IMR-90 (cell line): ENCODE measurements around the gene MROH7. TPM values are rescaled to one million over a fixed set of nuclear protein-coding genes. Genes with fewer than 3 reads are reported as not detected.

ENCODE experiments used
- ATAC-seq: fragments of 200-7000 bp; cut with Tn5 transposase; 2 replicates; pipeline ENCODE4 v1.9.1; 2020; ENCODE audit warnings: low read depth, mild to moderate bottlenecking, moderate library complexity
- BruUV-seq: library from RNA; stranded (reverse); fragments of 400-500 nt; replicated peaks from 2 replicates; lab custom pipeline; 2021; lab: Mats Ljungman, UMichigan
- CTCF ChIA-PET: fragments of 300-600 bp; formaldehyde crosslinking; extraction: SDS; loops from one replicate; lab custom pipeline; 2021; ENCODE audit warnings: antibody characterized with exemption; lab: Yijun Ruan, JAX
- POLR2A ChIA-PET: fragments of 300-600 bp; sonication (Branson Sonifier 250); formaldehyde crosslinking; loops from one replicate; lab custom pipeline; 2022; ENCODE audit warnings: antibody characterized with exemption; ENCODE audit not compliant: unreplicated experiment; lab: Charles Lee
- DNase-seq: peaks from one replicate; pipeline ENCODE4 v3.0.0; 2013
- H2AFZ ChIP-seq: replicated peaks from 2 replicates; pipeline ENCODE3; 2013; ENCODE audit warnings: low read length, mild to moderate bottlenecking; ENCODE audit not compliant: poor library complexity
- H2AK5ac ChIP-seq: 2 replicates; pipeline ENCODE4 v1.6.1; 2013; ENCODE audit warnings: low read depth, low read length, inconsistent platforms
- H2AK9ac ChIP-seq: replicated peaks from 2 replicates; pipeline ENCODE3; 2013; ENCODE audit warnings: mild to moderate bottlenecking, low read depth, low read length, moderate library complexity; ENCODE audit not compliant: poor library complexity
- H2BK120ac ChIP-seq: 2 replicates; pipeline ENCODE4 v1.6.1; 2013; ENCODE audit warnings: low read depth, low read length, inconsistent platforms
- H2BK15ac ChIP-seq: 3 replicates; pipeline ENCODE4 v1.6.1; 2013; ENCODE audit warnings: low read depth, low read length, inconsistent platforms
- H2BK20ac ChIP-seq: 2 replicates; pipeline ENCODE4 v1.6.1; 2013; ENCODE audit warnings: low read depth, mild to moderate bottlenecking, inconsistent platforms, low read length, moderate library complexity
- H2BK5ac ChIP-seq: 2 replicates; pipeline ENCODE4 v1.6.1; 2013; ENCODE audit warnings: mild to moderate bottlenecking, low read depth, low read length, inconsistent platforms; ENCODE audit not compliant: poor library complexity, severe bottlenecking
- H3K14ac ChIP-seq: replicated peaks from 2 replicates; pipeline ENCODE4 v1.6.1; 2013; ENCODE audit warnings: low read depth, low read length, inconsistent platforms
- H3K18ac ChIP-seq: 2 replicates; pipeline ENCODE4 v1.6.1; 2013; ENCODE audit warnings: low read depth, low read length, control low read depth
- H3K23ac ChIP-seq: 2 replicates; pipeline ENCODE4 v1.6.1; 2013; ENCODE audit warnings: low read depth, low read length, inconsistent platforms
- H3K27ac ChIP-seq: 2 replicates; pipeline ENCODE4 v1.5.1; 2013; ENCODE audit warnings: mild to moderate bottlenecking, control low read depth, low read length; ENCODE audit not compliant: insufficient read depth
- H3K27me3 ChIP-seq: 2 replicates; pipeline ENCODE4 v1.6.1; 2013; ENCODE audit warnings: low read length; ENCODE audit not compliant: control insufficient read depth, insufficient read depth
- H3K36me3 ChIP-seq: 2 replicates; pipeline ENCODE4 v1.6.1; 2013; ENCODE audit warnings: low read length, mixed read lengths; ENCODE audit not compliant: control insufficient read depth, insufficient read depth
- H3K4ac ChIP-seq: 2 replicates; pipeline ENCODE4 v1.6.1; 2013; ENCODE audit warnings: low read depth, low read length, inconsistent platforms
- H3K4me1 ChIP-seq: 2 replicates; pipeline ENCODE4 v1.6.1; 2013; ENCODE audit warnings: low read length, mixed read lengths; ENCODE audit not compliant: control insufficient read depth, insufficient read depth
- H3K4me2 ChIP-seq: 2 replicates; pipeline ENCODE4 v1.6.1; 2013; ENCODE audit warnings: low read depth, mild to moderate bottlenecking, control low read depth, low read length, moderate library complexity
- H3K4me3 ChIP-seq: 2 replicates; pipeline ENCODE4 v1.5.1; 2013; ENCODE audit warnings: low read depth, mild to moderate bottlenecking, control low read depth, low read length, moderate library complexity; ENCODE audit not compliant: insufficient read depth
- H3K56ac ChIP-seq: 2 replicates; pipeline ENCODE4 v1.6.1; 2013; ENCODE audit warnings: low read length, inconsistent platforms; ENCODE audit not compliant: insufficient read depth; ENCODE audit errors: extremely low read depth
- H3K79me1 ChIP-seq, 2 experiments: 2 replicates each; pipeline ENCODE4 v1.6.1; 2013; ENCODE audit warnings: low read length in 2 of 2, inconsistent platforms in 1 of 2, low read depth in 1 of 2
- H3K9ac ChIP-seq: 2 replicates; pipeline ENCODE4 v1.6.1; 2013; ENCODE audit warnings: low read depth, low read length, control low read depth
- H3K9me1 ChIP-seq: 2 replicates; pipeline ENCODE4 v1.6.1; 2013; ENCODE audit warnings: low read length, inconsistent platforms; ENCODE audit not compliant: insufficient read depth
- H3K9me3 ChIP-seq: 2 replicates; pipeline ENCODE4 v1.6.1; 2013; ENCODE audit warnings: low read length; ENCODE audit not compliant: control insufficient read depth, insufficient read depth
- H4K20me1 ChIP-seq: 2 replicates; pipeline ENCODE4 v1.6.1; 2013; ENCODE audit warnings: low read length, inconsistent platforms; ENCODE audit not compliant: insufficient read depth
- H4K5ac ChIP-seq: 2 replicates; pipeline ENCODE4 v1.6.1; 2013; ENCODE audit warnings: mild to moderate bottlenecking, low read depth, low read length, control low read depth
- H4K8ac ChIP-seq, 2 experiments: 2 replicates each; pipeline ENCODE4 v1.6.1; 2013; ENCODE audit warnings: low read depth in 2 of 2, low read length in 2 of 2, control low read depth in 1 of 2, inconsistent platforms in 1 of 2
- H4K91ac ChIP-seq: 2 replicates; pipeline ENCODE4 v1.6.1; 2013; ENCODE audit warnings: low read depth, low read length, inconsistent platforms; ENCODE audit not compliant: insufficient read depth
- BHLHE40 ChIP-seq: fragments of 150-350 bp; IDR thresholded peaks from 2 replicates; pipeline ENCODE4 v1.6.1; 2016; ENCODE audit warnings: mild to moderate bottlenecking, low read depth, low read length
- CEBPB ChIP-seq: IDR thresholded peaks from 2 replicates; pipeline ENCODE4 v1.6.1; 2012; ENCODE audit warnings: low read depth, low read length, improper control_type of control experiment
- CHD1 ChIP-seq: IDR thresholded peaks from 2 replicates; pipeline ENCODE4 v1.6.1; 2012; ENCODE audit warnings: low read depth, low read length, improper control_type of control experiment
- FOS ChIP-seq: fragments of 150-350 bp; IDR thresholded peaks from 2 replicates; pipeline ENCODE4 v1.6.1; 2016; ENCODE audit warnings: low read depth, low read length
- MAFK ChIP-seq: IDR thresholded peaks from 2 replicates; pipeline ENCODE4 v1.6.1; 2012; ENCODE audit warnings: low read depth, low read length, improper control_type of control experiment
- MAZ ChIP-seq: IDR thresholded peaks from 2 replicates; pipeline ENCODE4 v1.6.1; 2012; ENCODE audit warnings: low read depth, mild to moderate bottlenecking, low read length, improper control_type of control experiment, moderate library complexity, borderline replicate concordance
- MXI1 ChIP-seq: IDR thresholded peaks from 2 replicates; pipeline ENCODE4 v1.6.1; 2012; ENCODE audit warnings: low read depth, mild to moderate bottlenecking, low read length, moderate library complexity, borderline replicate concordance
- NFE2L2 ChIP-seq: fragments of 150-350 bp; IDR thresholded peaks from 2 replicates; pipeline ENCODE4 v1.6.1; 2016; ENCODE audit warnings: low read depth, mild to moderate bottlenecking, low read length
- POLR2A ChIP-seq: IDR thresholded peaks from 2 replicates; pipeline ENCODE4 v1.6.1; 2012; ENCODE audit warnings: mild to moderate bottlenecking, low read depth, low read length
- RAD21 ChIP-seq: IDR thresholded peaks from 2 replicates; pipeline ENCODE4 v1.6.1; 2012; ENCODE audit warnings: low read length, improper control_type of control experiment
- RCOR1 ChIP-seq: IDR thresholded peaks from 2 replicates; pipeline ENCODE4 v1.6.1; 2012; ENCODE audit warnings: mild to moderate bottlenecking, low read length, improper control_type of control experiment; ENCODE audit not compliant: insufficient replicate concordance
- RFX5 ChIP-seq: IDR thresholded peaks from 2 replicates; pipeline ENCODE4 v1.8.0; 2012; ENCODE audit warnings: low read depth, mild to moderate bottlenecking, low read length, moderate library complexity
- SMC3 ChIP-seq: fragments of 150-350 bp; IDR thresholded peaks from 2 replicates; pipeline ENCODE4 v1.6.1; 2016; ENCODE audit warnings: low read depth, mild to moderate bottlenecking, antibody characterized with exemption, low read length, moderate library complexity
- dilution Hi-C: fragments of 300-500 bp; cut with HindIII; formaldehyde crosslinking; loops from one replicate; pipeline ENCODE4 v1.14.3; 2018; ENCODE audit warnings: low sequenced_read_pairs; ENCODE audit not compliant: unreplicated experiment
- in situ Hi-C: fragments of 300-500 bp; cut with MboI; formaldehyde crosslinking; loops from 3 replicates; pipeline ENCODE4 v1.14.3; 2019; ENCODE audit warnings: low sequenced_read_pairs, inconsistent platforms, mixed read lengths
- intact Hi-C: fragments of 100-400 bp; cut with micrococcal nuclease; formaldehyde crosslinking; loops from 2 replicates; pipeline ENCODE4 v1.10.0; 2022
- polyA plus RNA-seq, 3 experiments: library from polyadenylated mRNA; depleted of rRNA; stranded (reverse); fragments of >200 nt; gene quantifications; 2 replicates each; pipeline ENCODE4 v1.2.3, GENCODE V29; 2012; ENCODE audit warnings: low replicate concordance in 1 of 3
- total RNA-seq: library from RNA; depleted of rRNA; stranded (reverse); fragments of >200 nt; gene quantifications from 2 replicates; pipeline ENCODE4 v1.2.3, GENCODE V29; 2012
- TF ChIP-seq, protein P1 (sequence below): conservative IDR thresholded peaks from 2 replicates; pipeline ENCODE4 v1.5.1; 2012; ENCODE audit warnings: mild to moderate bottlenecking, low read depth, low read length, improper control_type of control experiment
- TF ChIP-seq, protein P2 (sequence below): fragments of 150-350 bp; IDR thresholded peaks from 2 replicates; pipeline ENCODE4 v1.6.1; 2016; ENCODE audit warnings: low read depth, mild to moderate bottlenecking, low read length, moderate library complexity, borderline replicate concordance

MROH7 gene
- total and polyA plus RNA-seq, 2 of the 4 experiments (the other 2 are of a cell fraction), result not detected

DNA sequence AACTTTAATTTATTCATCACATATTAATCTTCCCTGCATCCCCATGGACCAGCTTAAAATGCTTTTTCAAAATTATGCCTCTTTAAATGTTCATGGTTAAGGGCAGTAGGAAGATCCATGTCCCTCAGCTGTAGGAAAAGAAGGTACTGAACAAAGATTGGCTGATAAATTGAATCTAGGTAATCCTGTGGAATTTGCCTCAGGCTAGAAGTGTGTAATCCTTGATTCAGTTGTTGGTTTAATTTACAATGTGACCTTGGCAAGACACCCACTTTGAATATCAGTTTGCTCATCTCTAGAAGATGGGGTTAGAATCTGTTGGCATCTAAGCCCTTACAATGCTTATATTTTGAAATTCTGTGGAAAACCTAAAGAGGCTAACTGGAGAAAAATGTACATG, 80.1 kb downstream of the MROH7 start (continued):
- TF ChIP-seq BHLHE40 (no peak), MAZ (no peak), RAD21 (no peak)

DNA sequence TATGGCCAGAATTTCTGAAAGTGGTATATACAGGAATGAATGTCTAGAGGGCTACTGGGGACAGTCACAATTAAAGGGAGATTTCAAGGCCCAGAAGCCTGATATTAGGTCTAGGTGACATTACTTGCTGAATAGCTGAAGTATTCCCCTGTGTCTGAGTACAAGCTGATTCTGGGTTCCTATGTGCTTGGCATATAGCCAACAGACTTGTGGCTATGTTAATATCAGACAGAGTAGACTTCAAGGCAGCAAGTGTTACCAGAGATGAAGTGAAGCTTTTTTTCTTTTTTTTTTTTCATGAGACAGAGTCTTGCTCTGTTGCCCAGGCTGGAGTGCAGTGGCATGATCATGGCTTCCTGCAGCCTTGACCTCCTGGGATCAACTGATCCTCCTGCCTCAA, 82.4 kb downstream of the MROH7 start:
- TF ChIP-seq RFX5, result no peak
- no peak for TF ChIP-seq NFE2L2
- TF ChIP-seq MXI1, result no peak
- TF ChIP-seq MAZ, result no peak
- TF ChIP-seq FOS, result no peak
- TF ChIP-seq BHLHE40, result no peak
- no peak for TF ChIP-seq CEBPB
- TF ChIP-seq SMC3, result no peak
- TF ChIP-seq POLR2A, result no peak
- TF ChIP-seq CHD1, result no peak
- TF ChIP-seq, protein P1, sequence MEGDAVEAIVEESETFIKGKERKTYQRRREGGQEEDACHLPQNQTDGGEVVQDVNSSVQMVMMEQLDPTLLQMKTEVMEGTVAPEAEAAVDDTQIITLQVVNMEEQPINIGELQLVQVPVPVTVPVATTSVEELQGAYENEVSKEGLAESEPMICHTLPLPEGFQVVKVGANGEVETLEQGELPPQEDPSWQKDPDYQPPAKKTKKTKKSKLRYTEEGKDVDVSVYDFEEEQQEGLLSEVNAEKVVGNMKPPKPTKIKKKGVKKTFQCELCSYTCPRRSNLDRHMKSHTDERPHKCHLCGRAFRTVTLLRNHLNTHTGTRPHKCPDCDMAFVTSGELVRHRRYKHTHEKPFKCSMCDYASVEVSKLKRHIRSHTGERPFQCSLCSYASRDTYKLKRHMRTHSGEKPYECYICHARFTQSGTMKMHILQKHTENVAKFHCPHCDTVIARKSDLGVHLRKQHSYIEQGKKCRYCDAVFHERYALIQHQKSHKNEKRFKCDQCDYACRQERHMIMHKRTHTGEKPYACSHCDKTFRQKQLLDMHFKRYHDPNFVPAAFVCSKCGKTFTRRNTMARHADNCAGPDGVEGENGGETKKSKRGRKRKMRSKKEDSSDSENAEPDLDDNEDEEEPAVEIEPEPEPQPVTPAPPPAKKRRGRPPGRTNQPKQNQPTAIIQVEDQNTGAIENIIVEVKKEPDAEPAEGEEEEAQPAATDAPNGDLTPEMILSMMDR, result no peak
- TF ChIP-seq RAD21, result no peak
- TF ChIP-seq, protein P2, sequence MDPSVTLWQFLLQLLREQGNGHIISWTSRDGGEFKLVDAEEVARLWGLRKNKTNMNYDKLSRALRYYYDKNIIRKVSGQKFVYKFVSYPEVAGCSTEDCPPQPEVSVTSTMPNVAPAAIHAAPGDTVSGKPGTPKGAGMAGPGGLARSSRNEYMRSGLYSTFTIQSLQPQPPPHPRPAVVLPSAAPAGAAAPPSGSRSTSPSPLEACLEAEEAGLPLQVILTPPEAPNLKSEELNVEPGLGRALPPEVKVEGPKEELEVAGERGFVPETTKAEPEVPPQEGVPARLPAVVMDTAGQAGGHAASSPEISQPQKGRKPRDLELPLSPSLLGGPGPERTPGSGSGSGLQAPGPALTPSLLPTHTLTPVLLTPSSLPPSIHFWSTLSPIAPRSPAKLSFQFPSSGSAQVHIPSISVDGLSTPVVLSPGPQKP, result no peak
- TF ChIP-seq RCOR1, result no peak
- TF ChIP-seq MAFK, result no peak
- H4K5ac ChIP-seq, result no peak overlapping the region
- no peak overlapping the region for H2BK5ac ChIP-seq
- no peak overlapping the region for H3K4me3 ChIP-seq
- no peak overlapping the region for H4K91ac ChIP-seq
- no peak overlapping the region for H2AFZ ChIP-seq
- peaks cover 0 to 4% of the 10 kb centered on the region in 2 experiments; a peak in 2 of 4 replicates for H3K79me1 ChIP-seq
- no TSS peak for BruUV-seq
- ChIA-PET POLR2A (no interaction called here), CTCF (no interaction called here)
- H2BK15ac ChIP-seq, result no peak overlapping the region
- H2AK9ac ChIP-seq, result no peak overlapping the region
- no peaks in the 10 kb centered on the region for H3K27me3 ChIP-seq
- no peak overlapping the region for H2BK20ac ChIP-seq
- H3K27ac ChIP-seq, result no peak overlapping the region
- H3K4me1 ChIP-seq, result peaks cover 3% of the 10 kb centered on the region; the same call in 1 of the 2 replicates
- H2AK5ac ChIP-seq, result no peak overlapping the region
- H3K18ac ChIP-seq, result no peak overlapping the region
- no peak overlapping the region for H3K9ac ChIP-seq
- no peak overlapping the region for H2BK120ac ChIP-seq
- H3K4me2 ChIP-seq, result no peak overlapping the region
- H3K56ac ChIP-seq, result no peak overlapping the region
- peaks cover 6% of the 10 kb centered on the region for H3K9me3 ChIP-seq
- H4K8ac ChIP-seq, result no peak overlapping the region
- intact Hi-C loops, result no loop called here
- no peak overlapping the region for H3K23ac ChIP-seq
- in situ Hi-C loops, result no loop called here
- no peak overlapping the region for H3K4ac ChIP-seq
- H3K9me1 ChIP-seq, result peaks cover 3% of the 10 kb centered on the region; the same call in 1 of the 2 replicates
- no peaks in the 10 kb centered on the region for H4K20me1 ChIP-seq
- H3K36me3 ChIP-seq, result peaks cover 28% of the 10 kb centered on the region
- DNase-seq, result no peak
- no peak overlapping the region for H3K14ac ChIP-seq
- dilution Hi-C loops, result no loop called here
- ATAC-seq, result no peak
